ENCODE results near the gene SLC46A3.
"Not testable (repeated sequence)": the region's sequence is repeated elsewhere in the genome, so short reads cannot be mapped to it uniquely, and the experiment has no call there.

Gene SLC46A3

GRCh38 chr13:28718543-28719226 lies at the start of gene SLC46A3:
Gene SLC46A3, minus strand, starts transcription at chr13:28718970. Its CDS starts 972 bp downstream, at chr13:28717998.
- FAIRE-seq = no peak

GRCh38 chr13:28763887-28764286 lies 45.1 kb upstream of the SLC46A3 start:
- FAIRE-seq = no peak

GRCh38 chr13:28761586-28761985 lies 42.8 kb upstream of the SLC46A3 start:
- no peak for FAIRE-seq

- no peak for FAIRE-seq
These were observed 36.7 kb upstream of the SLC46A3 start for GRCh38 chr13:28755546-28755870.

GRCh38 chr13:28754698-28755545 lies 36.2 kb upstream of the SLC46A3 start:
- FAIRE-seq = no peak

GRCh38 chr13:28753946-28754345 lies 35.2 kb upstream of the SLC46A3 start:
- FAIRE-seq = no peak

GRCh38 chr13:28753208-28753892 lies 34.6 kb upstream of the SLC46A3 start:
- no peak for FAIRE-seq

- FAIRE-seq = no peak
These were observed 32.6 kb upstream of the SLC46A3 start for GRCh38 chr13:28751175-28751960.

- no peak for FAIRE-seq
These were observed 31.6 kb upstream of the SLC46A3 start for GRCh38 chr13:28750187-28751045.

GRCh38 chr13:28747851-28748250 lies 29.1 kb upstream of the SLC46A3 start:
- no peak for FAIRE-seq

- FAIRE-seq = no peak
These were observed 27.5 kb upstream of the SLC46A3 start for GRCh38 chr13:28746287-28746612.

GRCh38 chr13:28744656-28745055 lies 25.9 kb upstream of the SLC46A3 start:
- FAIRE-seq = no peak

- no peak for FAIRE-seq
These were observed 25.3 kb upstream of the SLC46A3 start for GRCh38 chr13:28744091-28744536.

- no peak for FAIRE-seq
These were observed 24.8 kb upstream of the SLC46A3 start for GRCh38 chr13:28743499-28744083.

GRCh38 chr13:28743020-28743419 lies 24.2 kb upstream of the SLC46A3 start:
- FAIRE-seq = no peak

- FAIRE-seq = not testable (repeated sequence)
These were observed 23.7 kb upstream of the SLC46A3 start for GRCh38 chr13:28742445-28742844.

- no peak for FAIRE-seq
These were observed 22.3 kb upstream of the SLC46A3 start for GRCh38 chr13:28741084-28741491.

- no peak for FAIRE-seq
These were observed 20.6 kb upstream of the SLC46A3 start for GRCh38 chr13:28739376-28739775.

GRCh38 chr13:28735481-28736029 lies 16.8 kb upstream of the SLC46A3 start:
- no peak for FAIRE-seq

GRCh38 chr13:28734906-28735305 lies 16.1 kb upstream of the SLC46A3 start:
- FAIRE-seq = no peak

GRCh38 chr13:28730762-28731161 lies 12.0 kb upstream of the SLC46A3 start:
- FAIRE-seq = no peak
